Epithelial cell of esophagus (primary cell): ENCODE data around the gene COX4I1.

Experiments
- DNase-seq: peaks from one replicate; pipeline ENCODE4 v3.0.0; 2010; ENCODE audit warnings: low read depth
- H3K4me3 ChIP-seq: 2 replicates; pipeline ENCODE4 v1.5.1; 2011; ENCODE audit warnings: mild to moderate bottlenecking, low read length, control low read depth
- TF ChIP-seq, protein P1 (sequence below): IDR thresholded peaks from 2 replicates; pipeline ENCODE4 v1.5.1; 2011; ENCODE audit warnings: low read depth, mild to moderate bottlenecking, low read length, control low read depth, inconsistent platforms; ENCODE audit not compliant: insufficient read depth; ENCODE audit errors: missing control alignments

Gene COX4I1

DNA sequence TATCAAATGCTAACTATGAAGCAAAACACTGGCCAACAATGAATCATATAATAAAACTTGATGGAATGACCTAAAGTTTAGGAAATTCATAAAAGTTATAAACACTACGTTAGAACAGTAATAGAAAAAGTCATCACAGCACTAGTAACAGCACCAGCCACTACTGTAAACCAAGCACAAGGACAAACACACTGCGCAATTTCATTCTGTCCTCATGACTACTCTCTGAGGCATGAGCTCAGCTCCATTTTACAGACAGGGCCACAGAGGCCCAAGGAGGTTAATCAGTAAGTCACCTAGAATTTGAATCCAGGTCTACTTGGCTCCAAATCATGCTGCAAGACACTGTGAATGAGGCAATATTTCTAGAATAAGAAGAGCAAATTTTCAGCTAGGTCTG is 13.6 kb upstream of the COX4I1 start:
- no peak overlapping the region for H3K4me3 ChIP-seq
- TF ChIP-seq, protein P1, sequence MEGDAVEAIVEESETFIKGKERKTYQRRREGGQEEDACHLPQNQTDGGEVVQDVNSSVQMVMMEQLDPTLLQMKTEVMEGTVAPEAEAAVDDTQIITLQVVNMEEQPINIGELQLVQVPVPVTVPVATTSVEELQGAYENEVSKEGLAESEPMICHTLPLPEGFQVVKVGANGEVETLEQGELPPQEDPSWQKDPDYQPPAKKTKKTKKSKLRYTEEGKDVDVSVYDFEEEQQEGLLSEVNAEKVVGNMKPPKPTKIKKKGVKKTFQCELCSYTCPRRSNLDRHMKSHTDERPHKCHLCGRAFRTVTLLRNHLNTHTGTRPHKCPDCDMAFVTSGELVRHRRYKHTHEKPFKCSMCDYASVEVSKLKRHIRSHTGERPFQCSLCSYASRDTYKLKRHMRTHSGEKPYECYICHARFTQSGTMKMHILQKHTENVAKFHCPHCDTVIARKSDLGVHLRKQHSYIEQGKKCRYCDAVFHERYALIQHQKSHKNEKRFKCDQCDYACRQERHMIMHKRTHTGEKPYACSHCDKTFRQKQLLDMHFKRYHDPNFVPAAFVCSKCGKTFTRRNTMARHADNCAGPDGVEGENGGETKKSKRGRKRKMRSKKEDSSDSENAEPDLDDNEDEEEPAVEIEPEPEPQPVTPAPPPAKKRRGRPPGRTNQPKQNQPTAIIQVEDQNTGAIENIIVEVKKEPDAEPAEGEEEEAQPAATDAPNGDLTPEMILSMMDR: no peak
- DNase-seq: no peak

DNA sequence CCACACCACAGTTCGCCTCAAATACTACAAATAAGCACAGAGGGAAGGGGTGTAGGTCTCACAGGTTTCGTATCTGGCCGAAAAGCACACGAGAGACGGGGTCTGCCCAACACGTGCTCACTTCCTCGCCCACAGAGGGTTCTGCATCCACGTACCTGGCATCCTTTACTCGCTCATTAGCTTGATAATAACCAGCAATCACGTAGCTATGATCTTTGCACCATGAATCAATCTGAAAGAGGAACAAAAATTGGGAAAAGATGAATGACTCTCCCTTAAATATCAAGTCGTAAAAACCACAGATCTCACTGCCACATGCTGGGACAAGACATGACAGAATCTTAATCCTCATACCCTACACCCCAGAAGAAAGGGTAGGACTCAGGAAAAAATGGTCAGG is 10.7 kb upstream of the COX4I1 start:
- TF ChIP-seq, protein P1: no peak
- H3K4me3 ChIP-seq: no peak overlapping the region
- no peak for DNase-seq

DNA sequence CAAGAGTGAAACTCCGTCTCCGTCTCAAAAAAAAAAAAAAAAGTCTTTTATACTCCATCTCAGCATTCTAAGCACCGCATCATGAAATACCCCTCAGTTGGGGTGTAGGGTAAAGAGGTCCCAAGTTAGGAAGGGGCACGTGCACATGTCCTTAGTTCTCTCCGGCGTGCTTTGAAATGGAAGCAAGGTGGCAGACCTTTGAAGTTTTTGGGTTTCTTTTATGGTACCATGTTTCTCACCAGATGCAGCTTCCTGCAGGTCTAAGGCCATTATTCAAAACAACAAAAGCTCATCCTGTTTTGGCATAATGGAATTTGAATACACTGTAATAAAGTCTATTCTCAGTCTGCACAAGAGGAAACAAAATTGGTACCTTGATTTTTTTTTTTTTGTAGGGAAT is 9.7 kb upstream of the COX4I1 start:
- H3K4me3 ChIP-seq: no peak overlapping the region
- TF ChIP-seq, protein P1: no peak
- DNase-seq: no peak

DNA sequence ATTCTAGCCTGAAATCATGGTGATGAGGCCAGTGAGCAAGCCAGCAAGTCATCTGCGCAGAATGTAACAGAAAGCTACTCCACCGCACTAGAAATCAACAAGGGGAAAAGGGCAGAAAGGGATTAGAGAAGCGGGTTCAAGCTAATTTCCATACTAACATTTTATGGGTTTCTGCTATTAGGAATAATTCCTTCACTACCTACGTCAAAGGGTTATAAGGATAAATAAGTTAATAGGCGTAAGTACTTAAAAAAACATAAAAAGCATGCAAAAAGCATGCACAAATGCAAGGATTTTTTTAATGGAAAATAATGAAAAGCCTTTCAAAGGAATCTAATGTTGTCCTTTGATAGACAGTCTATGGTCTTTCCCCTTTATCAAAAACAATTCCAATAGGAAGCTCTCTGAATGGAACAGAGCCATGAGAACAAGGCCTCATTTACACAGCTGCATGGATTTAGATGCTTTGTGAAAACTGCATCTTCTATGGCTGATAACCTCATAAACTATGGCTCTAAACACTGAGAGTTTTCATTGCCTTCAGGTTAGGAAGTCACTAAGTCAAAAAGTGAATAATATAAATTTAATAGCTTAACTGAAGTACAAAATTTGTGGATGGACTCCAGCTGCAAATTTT is 5.7 kb upstream of the COX4I1 start:
- DNase-seq: no peak
- no peak overlapping the region for H3K4me3 ChIP-seq
- TF ChIP-seq, protein P1: no peak

DNA sequence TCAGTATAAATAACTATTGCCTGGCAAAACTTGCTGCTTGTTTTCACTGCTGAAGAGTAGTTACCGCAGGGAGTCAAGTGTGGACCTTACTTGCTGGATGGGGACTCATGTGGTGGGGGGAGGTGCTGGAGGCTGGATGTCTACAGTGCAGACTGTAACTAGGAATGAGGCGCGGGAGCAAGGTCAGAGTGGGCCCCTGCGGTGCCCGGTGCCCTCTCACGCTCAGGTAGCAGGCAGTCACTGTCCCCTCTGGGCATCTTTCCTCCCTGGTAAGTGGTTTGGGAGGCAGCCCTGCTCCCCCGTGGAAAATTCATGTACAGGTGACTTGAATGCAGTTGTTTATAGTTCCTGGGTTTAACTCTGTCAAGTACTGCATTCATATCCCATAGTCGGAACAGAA is 4.8 kb upstream of the COX4I1 start:
- DNase-seq: no peak
- H3K4me3 ChIP-seq: no peak overlapping the region
- TF ChIP-seq, protein P1: no peak

DNA sequence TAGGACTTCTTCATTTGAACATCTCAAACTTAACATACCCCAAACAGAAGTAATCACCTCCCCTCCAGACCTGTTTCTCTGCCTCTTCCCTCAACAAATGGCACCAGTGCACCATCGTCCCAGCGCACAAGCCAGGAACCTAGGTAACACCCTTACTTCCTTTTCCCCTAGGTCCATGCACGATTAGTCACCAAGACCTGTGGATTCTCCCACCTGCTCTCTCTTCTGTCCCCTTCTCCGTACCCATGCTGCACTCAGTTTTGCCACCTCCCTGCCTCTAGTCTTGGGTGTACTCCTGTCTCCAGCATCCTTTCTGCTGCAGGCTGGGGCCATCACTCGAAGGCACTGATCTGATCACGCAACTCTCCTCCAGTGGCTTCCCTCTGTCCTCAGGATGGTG is 3.3 kb upstream of the COX4I1 start:
- DNase-seq: no peak
- TF ChIP-seq, protein P1: no peak
- H3K4me3 ChIP-seq: no peak overlapping the region

DNA sequence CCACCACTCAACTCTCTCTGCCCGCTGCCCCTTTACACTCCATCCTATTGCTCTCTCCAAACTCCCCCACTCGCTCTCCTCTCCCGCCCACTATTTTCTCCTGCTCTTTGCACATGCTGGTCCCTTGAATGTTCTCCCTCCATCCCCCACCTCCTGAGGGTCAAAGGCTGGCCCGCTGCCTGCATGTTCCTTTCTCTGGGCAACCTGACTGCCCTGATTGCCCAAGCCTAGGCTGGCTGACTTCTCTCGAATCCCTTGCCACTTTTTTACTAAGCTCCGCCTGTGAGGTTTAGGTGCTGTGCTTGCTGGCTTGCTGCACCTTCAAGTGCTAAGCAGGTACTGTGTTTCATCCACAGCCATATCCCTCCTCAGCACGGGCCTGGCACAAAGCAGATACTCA is 2.9 kb upstream of the COX4I1 start:
- DNase-seq: no peak
- TF ChIP-seq, protein P1: no peak
- H3K4me3 ChIP-seq: no peak overlapping the region
